DMS79 (cell line): ENCODE results near the gene MYO9A.

ENCODE experiments used
- DNase-seq: peaks from one replicate; lab custom pipeline; 2025; lab: John Stamatoyannopoulos, UW

The MYO9A gene

GRCh38 chr15:71853543-71853942 is 264.4 kb downstream of the MYO9A start:
- no peak for DNase-seq

DNA sequence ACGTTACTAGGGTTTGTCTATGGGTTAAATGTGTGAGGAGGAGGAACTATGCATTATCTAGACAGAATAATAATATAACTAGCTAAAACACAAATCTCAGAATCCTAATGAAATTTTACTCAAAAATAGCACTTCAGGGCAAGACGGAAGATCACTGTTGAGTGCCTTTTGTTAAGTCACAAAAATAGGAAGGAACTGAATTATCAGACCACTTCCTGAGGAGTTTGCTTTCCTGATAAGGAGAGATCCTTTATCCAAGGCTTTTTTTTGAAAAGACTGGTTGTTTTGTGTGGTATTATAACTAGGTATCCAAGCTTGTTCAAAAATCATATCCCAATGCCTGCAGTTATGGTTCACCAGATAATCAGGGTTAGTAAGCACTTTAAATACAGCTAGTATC is 273.0 kb downstream of the MYO9A start:
- DNase-seq, result no peak

DNA sequence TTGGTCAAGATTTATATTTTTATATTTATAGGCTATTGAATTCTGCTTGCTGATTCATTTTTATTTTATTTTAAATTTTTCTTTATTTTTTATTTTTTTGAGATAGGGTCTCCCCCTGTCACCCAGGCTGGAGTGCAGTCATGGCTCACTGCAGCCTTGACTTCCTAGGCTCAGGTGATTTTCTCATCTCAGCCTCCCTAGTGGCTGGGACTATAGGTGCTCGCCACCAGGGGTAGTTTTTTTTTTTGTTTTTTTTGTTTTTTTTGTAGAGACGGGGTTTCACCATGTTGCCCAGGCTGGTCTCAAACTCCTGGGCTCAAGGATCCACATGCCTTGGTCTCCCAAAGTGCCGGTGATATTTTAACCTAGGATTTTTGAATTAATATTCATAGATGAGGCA is 276.4 kb downstream of the MYO9A start:
- no peak for DNase-seq

- DNase-seq, result no peak
Measured at GRCh38 chr15:71830981-71831380, 287.0 kb downstream of the MYO9A start.

- no peak for DNase-seq
Measured at GRCh38 chr15:71826196-71826595, 291.8 kb downstream of the MYO9A start.

DNA sequence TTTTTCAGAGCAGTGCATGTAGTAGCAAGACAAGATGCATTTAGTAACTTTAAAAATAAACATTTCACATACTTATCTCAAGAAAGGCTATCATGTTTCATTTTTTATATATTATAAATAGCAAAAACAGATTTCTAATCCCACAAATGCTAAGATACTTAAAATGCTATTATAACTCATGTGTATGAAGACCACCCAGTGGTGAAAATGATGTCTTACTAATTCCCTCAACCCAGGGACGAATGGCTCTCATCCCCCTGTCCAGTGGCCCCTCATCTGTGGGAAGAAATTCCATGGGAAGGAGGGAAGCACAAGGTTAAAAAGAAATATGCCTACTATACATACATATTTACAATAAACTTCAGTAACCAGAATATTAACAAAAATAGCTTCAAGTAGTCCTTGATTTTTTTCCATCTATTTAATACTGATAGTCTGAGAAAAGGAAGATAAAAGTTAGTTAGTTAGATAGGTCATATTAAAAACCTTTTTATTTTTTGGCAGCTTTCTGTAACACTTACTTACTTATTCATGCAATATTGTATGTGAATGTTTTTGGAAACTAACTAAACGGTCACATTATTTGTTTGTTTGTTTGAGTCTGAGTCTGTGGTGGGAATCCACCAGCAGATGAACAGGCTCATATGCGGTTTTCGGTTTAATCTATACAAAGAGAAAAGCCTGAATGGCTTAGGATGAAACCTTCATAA is 292.8 kb downstream of the MYO9A start:
- no peak for DNase-seq

DNA sequence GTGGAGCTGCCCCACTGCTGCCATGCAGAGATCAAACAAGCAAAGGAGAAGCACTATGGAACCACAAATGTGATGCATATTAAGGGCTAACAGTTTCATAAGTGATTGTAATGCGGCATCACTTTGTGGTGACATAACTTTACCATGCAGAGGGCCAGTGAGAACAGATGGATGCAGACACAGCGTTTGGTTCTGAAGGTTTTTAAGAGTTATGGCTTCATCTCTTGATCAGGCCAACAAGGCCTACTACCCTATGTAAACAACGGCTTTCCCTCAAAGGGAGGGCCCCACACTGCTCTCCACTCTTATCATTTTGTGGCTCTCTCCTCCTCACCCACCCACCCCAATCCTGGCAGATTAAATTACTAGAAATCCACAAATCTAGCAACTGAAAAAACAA is 294.1 kb downstream of the MYO9A start:
- DNase-seq, result no peak

- DNase-seq, result no peak
Measured at GRCh38 chr15:71822890-71823630, 294.9 kb downstream of the MYO9A start.

DNA sequence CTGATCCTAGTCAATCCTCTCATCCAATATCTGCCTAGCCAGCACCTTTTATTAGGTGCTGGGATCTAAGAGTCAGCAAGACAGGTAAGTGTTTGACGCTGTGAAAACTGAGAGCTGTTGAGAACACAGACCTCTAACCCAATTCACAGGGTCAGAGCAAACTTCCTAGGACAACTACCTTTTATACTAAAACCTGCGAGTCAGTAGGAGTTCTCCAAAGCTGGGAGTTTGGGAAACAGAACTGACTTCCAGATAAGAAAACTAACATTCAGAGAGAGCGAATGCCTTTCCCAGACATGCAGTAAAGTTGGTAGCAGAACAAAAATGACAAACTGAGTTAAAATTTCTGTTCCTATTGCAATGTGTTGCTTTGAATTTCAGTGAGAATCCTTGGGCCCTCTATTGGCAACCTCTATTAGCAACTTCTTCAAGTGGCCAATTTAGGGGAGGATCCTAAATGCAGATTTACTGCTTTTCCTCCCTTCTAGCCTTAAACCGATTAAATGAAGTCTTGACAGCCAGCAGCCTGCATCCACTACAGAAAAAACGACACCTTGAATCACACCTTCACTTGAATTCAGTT is 296.3 kb downstream of the MYO9A start:
- DNase-seq, result no peak

- no peak for DNase-seq
Measured at GRCh38 chr15:71820127-71820526, 297.8 kb downstream of the MYO9A start.

DNA sequence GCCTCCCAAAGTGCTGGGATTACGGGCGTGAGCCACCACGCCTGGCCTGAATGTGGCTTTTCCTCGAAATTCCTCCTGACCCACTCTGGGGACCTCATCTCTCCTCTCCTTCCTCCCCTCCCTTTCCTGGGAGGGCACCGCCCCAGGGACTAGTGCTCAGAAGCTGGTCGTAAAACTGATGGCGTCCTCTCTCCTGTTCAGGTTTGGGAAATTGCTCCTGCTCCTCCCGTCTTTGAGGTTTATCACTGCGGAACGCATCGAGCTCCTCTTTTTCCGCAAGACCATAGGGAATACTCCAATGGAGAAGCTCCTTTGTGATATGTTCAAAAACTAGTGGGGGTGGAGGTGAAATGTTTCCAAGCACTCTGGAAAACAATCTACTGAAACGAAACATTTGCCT is 300.6 kb downstream of the MYO9A start:
- DNase-seq, result no peak

- DNase-seq, result no peak
Measured at GRCh38 chr15:71815301-71815700, 302.6 kb downstream of the MYO9A start.

GRCh38 chr15:71813723-71814470 is 304.1 kb downstream of the MYO9A start:
- DNase-seq, result no peak

- DNase-seq, result no peak
Measured at GRCh38 chr15:71812966-71813722, 304.8 kb downstream of the MYO9A start.

DNA sequence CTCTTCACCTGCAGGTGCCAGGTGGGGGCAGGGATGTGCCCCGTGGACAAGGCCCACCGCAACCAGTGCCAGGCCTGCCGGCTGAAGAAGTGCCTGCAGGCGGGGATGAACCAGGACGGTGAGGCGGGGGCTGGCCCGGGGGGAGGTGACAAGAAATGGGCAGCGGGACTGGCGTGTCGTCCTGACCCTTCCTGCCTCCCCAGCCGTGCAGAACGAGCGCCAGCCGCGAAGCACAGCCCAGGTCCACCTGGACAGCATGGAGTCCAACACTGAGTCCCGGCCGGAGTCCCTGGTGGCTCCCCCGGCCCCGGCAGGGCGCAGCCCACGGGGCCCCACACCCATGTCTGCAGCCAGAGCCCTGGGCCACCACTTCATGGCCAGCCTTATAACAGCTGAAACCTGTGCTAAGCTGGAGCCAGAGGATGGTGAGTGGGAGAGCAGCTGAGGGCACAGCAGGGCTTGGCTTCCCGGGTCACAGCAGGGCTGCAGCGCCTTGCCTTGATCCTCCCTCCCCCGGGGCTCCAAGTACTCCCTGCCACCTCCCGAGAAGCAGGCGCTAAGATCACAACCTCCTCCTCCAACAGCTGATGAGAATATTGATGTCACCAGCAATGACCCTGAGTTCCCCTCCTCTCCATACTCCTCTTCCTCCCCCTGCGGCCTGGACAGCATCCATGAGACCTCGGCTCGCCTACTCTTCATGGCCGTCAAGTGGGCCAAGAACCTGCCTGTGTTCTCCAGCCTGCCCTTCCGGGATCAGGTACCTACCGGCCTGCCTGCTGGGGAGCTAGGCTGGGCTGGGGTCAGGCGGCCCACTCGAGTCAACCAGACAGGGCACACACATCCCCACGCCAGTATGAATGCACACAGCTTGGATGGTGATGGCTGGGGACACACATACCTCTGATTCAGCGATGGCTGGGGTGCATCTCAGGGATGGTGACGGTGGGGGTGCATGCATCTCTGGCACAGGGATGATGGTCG is 305.9 kb downstream of the MYO9A start:
- no peak for DNase-seq

GRCh38 chr15:71811036-71811736 is 306.8 kb downstream of the MYO9A start:
- no peak for DNase-seq

- no peak for DNase-seq
Measured at GRCh38 chr15:71810256-71811035, 307.5 kb downstream of the MYO9A start, which contains the start of gene NR2E3. NR2E3 (plus strand) TSS chr15:71810554; CDS start chr15:71810744, 190 bp downstream.

DNA sequence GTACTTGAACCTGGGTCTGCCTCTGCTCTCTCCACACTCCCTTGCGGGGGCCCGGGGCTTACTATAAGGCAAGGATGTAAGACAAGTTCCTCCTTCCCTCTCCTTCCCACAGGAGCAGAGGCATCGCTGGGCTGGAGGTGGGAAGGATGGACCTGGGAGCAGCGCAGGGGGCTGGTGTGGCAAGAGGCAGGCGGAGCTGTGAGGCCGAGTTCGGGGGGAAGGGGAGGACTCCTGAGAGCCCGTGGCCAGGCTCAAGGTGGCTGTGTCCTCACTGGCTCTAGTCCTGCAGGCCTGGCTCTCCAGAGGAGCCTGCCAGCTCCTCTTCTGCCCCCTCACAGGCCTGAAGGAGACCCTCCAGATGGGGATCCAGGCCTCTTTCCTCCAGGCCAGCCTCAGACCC is 308.6 kb downstream of the MYO9A start:
- no peak for DNase-seq
